Gastroesophageal sphincter (tissue), 3 donors: Measurements from ENCODE around the gene CALY.

Experiments used
- CTCF ChIP-seq, 4 experiments: fragments of 200-600 bp in 2 of 4; fragments of 450-650 bp in 2 of 4; sonication (generic) in 1 of 4; IDR thresholded peaks; one replicate each; pipeline ENCODE4 v1.5.1; 2017 to 2019; ENCODE audit warnings: antibody characterized with exemption in 4 of 4, mild to moderate bottlenecking in 2 of 4, moderate library complexity in 2 of 4
- EP300 ChIP-seq: sonication (generic); formaldehyde crosslinking; IDR thresholded peaks from one replicate; pipeline ENCODE4 v1.6.1; 2017; ENCODE audit warnings: antibody characterized with exemption, mild to moderate bottlenecking
- POLR2A ChIP-seq, 2 donors: fragments of 450-650 bp; IDR thresholded peaks; one replicate each; pipeline ENCODE4 v1.6.1; 2017; ENCODE audit warnings: antibody characterized with exemption in 2 of 2, mild to moderate bottlenecking in 2 of 2, moderate library complexity in 1 of 2
- POLR2AphosphoS5 ChIP-seq: sonication (generic); formaldehyde crosslinking; IDR thresholded peaks from one replicate; pipeline ENCODE4 v1.6.1; 2017; ENCODE audit warnings: antibody characterized with exemption

GRCh38 chr10:133309100-133309719 is 27.5 kb downstream of the CALY start:
- TF ChIP-seq POLR2A (IDR thresholded peaks at IDR 0.05) (no peak), CTCF (IDR thresholded peaks at IDR 0.05) (no peak), POLR2AphosphoS5 (no peak), EP300 (no peak)
